Measurements from ENCODE around the gene MMP20. TPM values are rescaled to one million over a fixed set of nuclear protein-coding genes. Genes with fewer than 3 reads are reported as not detected.

MMP20 gene
- polyA plus RNA-seq, 1 of the 3 experiments (the other 2 are of a cell fraction): not detected

DNA sequence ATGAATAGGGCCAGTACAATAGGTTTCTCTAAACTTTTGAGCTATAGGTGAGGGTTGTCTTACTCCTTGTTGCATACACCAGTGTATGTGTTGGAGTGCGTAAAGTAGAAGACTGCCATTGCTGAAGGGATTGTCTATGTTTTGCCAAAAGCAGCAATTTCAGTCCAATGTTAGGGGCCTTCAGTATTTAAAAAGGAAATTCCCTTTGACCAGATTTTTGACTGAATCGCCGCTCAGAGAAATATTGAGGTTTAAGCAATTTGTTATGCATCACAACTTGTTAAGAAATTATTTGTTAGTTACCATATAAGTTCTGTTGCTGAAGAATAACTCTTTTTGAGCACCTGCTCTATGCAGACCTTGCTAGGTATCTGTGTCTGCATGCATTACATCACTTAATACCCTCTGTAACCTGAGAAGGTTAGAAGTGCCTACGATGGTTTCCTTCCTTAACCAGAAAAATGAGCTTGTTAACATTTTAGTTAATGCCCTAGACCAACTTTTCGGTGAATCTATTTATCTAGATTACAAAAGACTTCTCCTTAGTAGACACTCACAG, 33.9 kb downstream of the MMP20 start:
- DNase-seq: no peak
- Histone ChIP-seq H3K79me2 (ENCODE audit: insufficient read depth) (no peaks in the 10 kb centered on the region), H3K9me2 (no peaks in the 10 kb centered on the region), H3K4me3 (ENCODE audit: low read depth in 2 of 2, low read length in 1 of 2) (no peak overlapping the region), H3K4me1 (ENCODE audit: control insufficient read depth in 1 of 2, insufficient read depth in 2 of 2, low read depth in 1 of 2, low read length in 1 of 2) (no peaks in the 10 kb centered on the region), H3K36me3 (replicated peaks in 1 of 2; ENCODE audit: control insufficient read depth in 1 of 2, insufficient read depth in 2 of 2, low read length in 1 of 2) (no peaks in the 10 kb centered on the region), H3K27ac (ENCODE audit: low read depth in 2 of 2, low read length in 1 of 2) (no peak overlapping the region), H3K9me3 (no peaks in the 10 kb centered on the region), H3K4me2 (no peak overlapping the region), H3F3A (replicated peaks; ENCODE audit: insufficient read depth) (no peaks in the 10 kb centered on the region), H4K20me1 (ENCODE audit: insufficient read depth) (no peaks in the 10 kb centered on the region), H3K27me3 (ENCODE audit: insufficient read depth) (no peaks in the 10 kb centered on the region), H3K9ac (no peak overlapping the region), H2AFZ (ENCODE audit: low read depth) (no peak overlapping the region)
- CTCF ChIA-PET: interaction anchor here (1.0 to 1.4 kb wide), 2 partner anchors 17 to 19 kb away, joined by 3 read pairs; no protein-coding TSS in a partner anchor
- POLR2A ChIA-PET: no interaction called here
- 72% methylated on average over 5 of the region's 5 CpGs for WGBS (ENCODE audit: low lambda C conversion rate)
- TF ChIP-seq EP300 (IDR thresholded peaks at IDR 0.05; ENCODE audit: borderline replicate concordance in 1 of 2, low read depth in 1 of 2, low read length in 1 of 2): no peak
- no peak for TF ChIP-seq MEF2A (IDR thresholded peaks at IDR 0.05; ENCODE audit: borderline replicate concordance, low read depth)
- no peak for TF ChIP-seq CHD2 (IDR thresholded peaks at IDR 0.05; ENCODE audit: low read length, partially characterized antibody)
- no peak for TF ChIP-seq RFX5 (IDR thresholded peaks at IDR 0.05; ENCODE audit: low read length)
- TF ChIP-seq SIN3A (IDR thresholded peaks at IDR 0.05; ENCODE audit: borderline replicate concordance, low read depth, low read length): no peak
- TF ChIP-seq RCOR1 (IDR thresholded peaks at IDR 0.05; ENCODE audit: low read length): no peak
- no peak for TF ChIP-seq SMC3 (IDR thresholded peaks at IDR 0.05; ENCODE audit: low read depth, low read length)

DNA sequence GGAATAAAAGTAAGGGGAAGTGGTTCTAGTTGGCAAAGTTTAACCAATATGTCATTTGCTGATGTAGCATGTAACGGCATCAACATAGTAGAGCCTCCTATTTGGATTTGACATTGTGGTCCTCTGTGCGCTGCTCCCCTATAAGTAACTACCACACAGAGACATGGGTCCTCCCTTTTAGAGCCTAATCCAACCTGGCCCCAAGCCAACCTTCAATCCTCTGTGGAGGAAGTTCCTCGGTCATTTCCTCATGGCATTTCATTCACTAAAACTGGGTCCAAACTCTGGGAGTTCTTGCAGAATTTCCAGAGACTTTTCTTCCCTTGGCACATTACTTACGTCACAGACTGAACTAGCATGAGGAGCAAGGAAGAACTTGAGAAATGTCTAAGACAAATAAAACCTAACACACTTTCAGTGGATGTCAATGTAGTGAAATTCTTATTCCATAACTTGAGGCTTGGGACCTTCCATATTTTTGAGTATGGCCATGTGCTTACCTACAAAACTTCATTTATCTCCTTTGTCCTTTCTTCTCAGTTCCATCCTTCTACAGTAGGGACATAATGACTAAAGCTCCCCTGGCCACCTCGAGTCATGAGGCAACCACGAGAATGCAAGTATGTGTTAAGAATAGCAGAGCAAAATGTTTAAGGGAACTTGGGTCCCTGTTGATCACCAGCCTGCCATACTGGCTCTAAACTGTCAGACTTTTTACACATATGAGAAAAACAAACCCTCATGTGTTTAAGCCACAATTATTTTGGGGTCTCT, 34.7 kb downstream of the MMP20 start:
- H3K4me3 ChIP-seq (ENCODE audit: low read depth in 2 of 2, low read length in 1 of 2): no peak overlapping the region
- H3K36me3 ChIP-seq (replicated peaks in 1 of 2; ENCODE audit: control insufficient read depth in 1 of 2, insufficient read depth in 2 of 2, low read length in 1 of 2): no peaks in the 10 kb centered on the region
- H3K27ac ChIP-seq (ENCODE audit: low read depth in 2 of 2, low read length in 1 of 2): no peak overlapping the region
- no peaks in the 10 kb centered on the region for H3K9me2 ChIP-seq
- H3K27me3 ChIP-seq (ENCODE audit: insufficient read depth): no peaks in the 10 kb centered on the region
- H4K20me1 ChIP-seq (ENCODE audit: insufficient read depth): no peaks in the 10 kb centered on the region
- no peak for DNase-seq
- H3K4me1 ChIP-seq (ENCODE audit: control insufficient read depth in 1 of 2, insufficient read depth in 2 of 2, low read depth in 1 of 2, low read length in 1 of 2): no peaks in the 10 kb centered on the region
- no peaks in the 10 kb centered on the region for H3K9me3 ChIP-seq
- H3K4me2 ChIP-seq: no peak overlapping the region
- 61% methylated on average over 5 of the region's 6 CpGs for WGBS (ENCODE audit: low lambda C conversion rate)
- H2AFZ ChIP-seq (ENCODE audit: low read depth): no peak overlapping the region
- H3F3A ChIP-seq (replicated peaks; ENCODE audit: insufficient read depth): no peaks in the 10 kb centered on the region
- no peak overlapping the region for H3K9ac ChIP-seq
- ChIA-PET POLR2A (no interaction called here), CTCF (no interaction called here)
- no peaks in the 10 kb centered on the region for H3K79me2 ChIP-seq (ENCODE audit: insufficient read depth)
- TF ChIP-seq FOXM1 (IDR thresholded peaks at IDR 0.05; ENCODE audit: low read depth) (no peak), MEF2A (IDR thresholded peaks at IDR 0.05; ENCODE audit: borderline replicate concordance, low read depth) (no peak), PBX3 (IDR thresholded peaks at IDR 0.05) (no peak), ZBTB33 (IDR thresholded peaks at IDR 0.05; ENCODE audit: borderline replicate concordance, low read depth) (no peak), IRF3 (IDR thresholded peaks at IDR 0.05; ENCODE audit: low read depth, low read length) (no peak), YY1 (IDR thresholded peaks at IDR 0.05; ENCODE audit: low read depth) (no peak), EP300 (IDR thresholded peaks at IDR 0.05; ENCODE audit: borderline replicate concordance in 1 of 2, low read depth in 1 of 2, low read length in 1 of 2) (no peak), GATA2 (CRISPR knock-in tag; IDR thresholded peaks at IDR 0.05) (no peak), EZH2phosphoT487 (IDR thresholded peaks at IDR 0.05; ENCODE audit: borderline replicate concordance, low read depth) (no peak)
- TF ChIP-seq, protein P1, sequence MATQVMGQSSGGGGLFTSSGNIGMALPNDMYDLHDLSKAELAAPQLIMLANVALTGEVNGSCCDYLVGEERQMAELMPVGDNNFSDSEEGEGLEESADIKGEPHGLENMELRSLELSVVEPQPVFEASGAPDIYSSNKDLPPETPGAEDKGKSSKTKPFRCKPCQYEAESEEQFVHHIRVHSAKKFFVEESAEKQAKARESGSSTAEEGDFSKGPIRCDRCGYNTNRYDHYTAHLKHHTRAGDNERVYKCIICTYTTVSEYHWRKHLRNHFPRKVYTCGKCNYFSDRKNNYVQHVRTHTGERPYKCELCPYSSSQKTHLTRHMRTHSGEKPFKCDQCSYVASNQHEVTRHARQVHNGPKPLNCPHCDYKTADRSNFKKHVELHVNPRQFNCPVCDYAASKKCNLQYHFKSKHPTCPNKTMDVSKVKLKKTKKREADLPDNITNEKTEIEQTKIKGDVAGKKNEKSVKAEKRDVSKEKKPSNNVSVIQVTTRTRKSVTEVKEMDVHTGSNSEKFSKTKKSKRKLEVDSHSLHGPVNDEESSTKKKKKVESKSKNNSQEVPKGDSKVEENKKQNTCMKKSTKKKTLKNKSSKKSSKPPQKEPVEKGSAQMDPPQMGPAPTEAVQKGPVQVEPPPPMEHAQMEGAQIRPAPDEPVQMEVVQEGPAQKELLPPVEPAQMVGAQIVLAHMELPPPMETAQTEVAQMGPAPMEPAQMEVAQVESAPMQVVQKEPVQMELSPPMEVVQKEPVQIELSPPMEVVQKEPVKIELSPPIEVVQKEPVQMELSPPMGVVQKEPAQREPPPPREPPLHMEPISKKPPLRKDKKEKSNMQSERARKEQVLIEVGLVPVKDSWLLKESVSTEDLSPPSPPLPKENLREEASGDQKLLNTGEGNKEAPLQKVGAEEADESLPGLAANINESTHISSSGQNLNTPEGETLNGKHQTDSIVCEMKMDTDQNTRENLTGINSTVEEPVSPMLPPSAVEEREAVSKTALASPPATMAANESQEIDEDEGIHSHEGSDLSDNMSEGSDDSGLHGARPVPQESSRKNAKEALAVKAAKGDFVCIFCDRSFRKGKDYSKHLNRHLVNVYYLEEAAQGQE (IDR thresholded peaks at IDR 0.05; ENCODE audit: low read depth, low read length): no peak

All from SK-N-SH (cell line).